K562 (cell line): ENCODE data around the gene METTL25B. TPM values are rescaled to one million over a fixed set of nuclear protein-coding genes. Genes with fewer than 3 reads are reported as not detected.

Source experiments
- C11orf30 ChIP-seq: fragments of 450-650 bp; IDR thresholded peaks from 2 replicates; pipeline ENCODE4 v1.6.1; 2016; ENCODE audit warnings: low read depth, mild to moderate bottlenecking
- DIDO1 ChIP-seq: fragments of 450-650 bp; IDR thresholded peaks from 2 replicates; pipeline ENCODE4 v1.6.1; 2016; ENCODE audit warnings: low read depth, missing biosample characterization, missing genetic modification characterization
- FOXA3 ChIP-seq, 2 experiments: fragments of 450-650 bp in 1 of 2; sonication (generic) in 1 of 2; formaldehyde crosslinking; IDR thresholded peaks in 1 of 2; conservative IDR thresholded peaks in 1 of 2; 2 replicates each; pipeline versions ENCODE4 v1.4.0 to v1.8.0; 2020 to 2022; ENCODE audit warnings: mild to moderate bottlenecking in 2 of 2, missing genetic modification reagents in 1 of 2
- GTF2A2 ChIP-seq: IDR thresholded peaks from 2 replicates; pipeline ENCODE4 v1.6.1; 2016; ENCODE audit warnings: mild to moderate bottlenecking, missing genetic modification characterization, missing compliant biosample characterization
- ILK ChIP-seq: fragments of 450-650 bp; IDR thresholded peaks from 2 replicates; pipeline ENCODE4 v1.6.1; 2016; ENCODE audit warnings: missing genetic modification characterization, low read depth, mild to moderate bottlenecking, missing compliant biosample characterization, moderate library complexity, borderline replicate concordance
- KAT8 ChIP-seq: fragments of 450-650 bp; IDR thresholded peaks from 2 replicates; pipeline ENCODE4 v1.6.1; 2016; ENCODE audit warnings: low read depth, mild to moderate bottlenecking
- MYC ChIP-seq, 2 experiments: fragments of 250-450 bp in 1 of 2; sonication (Bioruptor Pico) in 1 of 2; IDR thresholded peaks; 2 replicates each; pipeline versions ENCODE4 v1.5.1 to v1.6.1; 2012 to 2021; ENCODE audit warnings: low read depth in 2 of 2, borderline replicate concordance in 1 of 2, improper control_type of control experiment in 1 of 2, low read length in 1 of 2, mild to moderate bottlenecking in 1 of 2, moderate library complexity in 1 of 2
- NFIX ChIP-seq: fragments of 250-450 bp; sonication (Bioruptor Pico); IDR thresholded peaks from 2 replicates; pipeline ENCODE4 v1.4.0; 2020; ENCODE audit warnings: low read depth, mild to moderate bottlenecking, moderate library complexity
- RBBP5 ChIP-seq: fragments of 200-600 bp; sonication (generic); IDR thresholded peaks from 2 replicates; pipeline ENCODE4 v1.6.1; 2012; ENCODE audit warnings: borderline replicate concordance, mild to moderate bottlenecking, low read length, control low read depth, inconsistent platforms; ENCODE audit not compliant: insufficient read depth, poor library complexity, severe bottlenecking
- RFX5 ChIP-seq: IDR thresholded peaks from 2 replicates; pipeline ENCODE4 v1.6.1; 2011; ENCODE audit warnings: low read depth, mild to moderate bottlenecking, improper control_type of control experiment, low read length
- SRSF3 ChIP-seq: fragments of 200-400 bp; formaldehyde crosslinking; IDR thresholded peaks from 2 replicates; pipeline ENCODE4 v1.6.1; 2016; ENCODE audit warnings: mild to moderate bottlenecking, low read length, moderate library complexity; ENCODE audit not compliant: insufficient read depth
- STAT5B ChIP-seq: fragments of 250-450 bp; sonication (Bioruptor Pico); IDR thresholded peaks from 2 replicates; pipeline ENCODE4 v1.8.0; 2021; ENCODE audit warnings: mild to moderate bottlenecking, inconsistent platforms
- TAF9B ChIP-seq: fragments of 450-650 bp; IDR thresholded peaks from 2 replicates; pipeline ENCODE4 v1.6.1; 2018; ENCODE audit warnings: mild to moderate bottlenecking; ENCODE audit not compliant: partially characterized antibody
- ZC3H4 ChIP-seq: sonication (generic); formaldehyde crosslinking; IDR thresholded peaks from 2 replicates; pipeline ENCODE4 v1.9.0; 2021; ENCODE audit warnings: missing genetic modification reagents, borderline replicate concordance
- ZNF165 ChIP-seq: fragments of 250-450 bp; sonication (Bioruptor Pico); IDR thresholded peaks from 2 replicates; pipeline ENCODE4 v1.4.0; 2020; ENCODE audit warnings: borderline replicate concordance
- ZNF551 ChIP-seq: fragments of 250-450 bp; sonication (Bioruptor Pico); IDR thresholded peaks from 2 replicates; pipeline ENCODE4 v1.5.0; 2021; ENCODE audit warnings: mild to moderate bottlenecking, moderate library complexity
- ZNF561 ChIP-seq: fragments of 450-650 bp; formaldehyde crosslinking; conservative IDR thresholded peaks from 2 replicates; pipeline ENCODE4 v1.4.0; 2020; ENCODE audit warnings: mild to moderate bottlenecking, moderate library complexity
- ZNF589 ChIP-seq: fragments of 200-800 bp; sonication (Bioruptor generic); IDR thresholded peaks from 2 replicates; pipeline ENCODE4 v1.6.1; 2016; ENCODE audit warnings: low read depth, missing genetic modification characterization, missing compliant biosample characterization
- ZNF76 ChIP-seq: fragments of 250-450 bp; sonication (Bioruptor Pico); IDR thresholded peaks from 2 replicates; pipeline ENCODE4 v1.4.0; 2020; ENCODE audit warnings: mild to moderate bottlenecking, moderate library complexity, borderline replicate concordance
- polyA plus RNA-seq, 8 experiments: library from polyadenylated mRNA; depleted of rRNA in 4 of 8; stranded (reverse) in 5 of 8; unstranded in 3 of 8; fragments of >200 nt; fragmentation: Nextera tagmentation in 2 of 8; fragmentation: Illumina TruSeq in 1 of 8; extraction: Ambion mirVana in 2 of 8; extraction: Trizol in 1 of 8; gene quantifications; 2 replicates each; pipeline versions ENCODE4 v1.2.1 to v1.2.3, GENCODE V29; 2011 to 2014; ENCODE audit warnings: inconsistent platforms in 1 of 8, missing spikeins in 1 of 8
- total RNA-seq, 7 experiments: library from RNA; depleted of rRNA in 6 of 7; stranded (reverse); fragments of >200 nt in 6 of 7; fragmentation: Illumina TruSeq in 2 of 7; extraction: Trizol in 2 of 7; gene quantifications; 2 replicates each; pipeline versions ENCODE4 v1.2.1 to v1.2.3, GENCODE V29; 2011 to 2021; ENCODE audit warnings: low replicate concordance in 1 of 7
- TF ChIP-seq, protein P1 (sequence below): fragments of 450-650 bp; IDR thresholded peaks from 2 replicates; pipeline ENCODE4 v1.6.1; 2018; ENCODE audit warnings: mild to moderate bottlenecking, low read depth; ENCODE audit not compliant: partially characterized antibody
- TF ChIP-seq, protein P2 (sequence below): IDR thresholded peaks from 2 replicates; pipeline ENCODE4 v1.6.1; 2014; ENCODE audit warnings: antibody characterized with exemption
- TF ChIP-seq, protein P3 (sequence below), 2 experiments: IDR thresholded peaks; 2 replicates each; pipeline ENCODE4 v1.6.1; 2011; ENCODE audit warnings: borderline replicate concordance in 1 of 2, control low read depth in 1 of 2, low read depth in 1 of 2, low read length in 1 of 2, mild to moderate bottlenecking in 1 of 2, mixed read lengths in 1 of 2, moderate library complexity in 1 of 2; ENCODE audit not compliant: insufficient read depth in 1 of 2, insufficient read length in 1 of 2, poor library complexity in 1 of 2, severe bottlenecking in 1 of 2; ENCODE audit errors: extremely low read depth in 1 of 2

Gene METTL25B
- total and polyA plus RNA-seq, 9 of the 15 experiments (the other 6 are each of a cell fraction or from before 2014, with no cell fraction given) = 7.7 to 48.3 (median 33.1) TPM

DNA sequence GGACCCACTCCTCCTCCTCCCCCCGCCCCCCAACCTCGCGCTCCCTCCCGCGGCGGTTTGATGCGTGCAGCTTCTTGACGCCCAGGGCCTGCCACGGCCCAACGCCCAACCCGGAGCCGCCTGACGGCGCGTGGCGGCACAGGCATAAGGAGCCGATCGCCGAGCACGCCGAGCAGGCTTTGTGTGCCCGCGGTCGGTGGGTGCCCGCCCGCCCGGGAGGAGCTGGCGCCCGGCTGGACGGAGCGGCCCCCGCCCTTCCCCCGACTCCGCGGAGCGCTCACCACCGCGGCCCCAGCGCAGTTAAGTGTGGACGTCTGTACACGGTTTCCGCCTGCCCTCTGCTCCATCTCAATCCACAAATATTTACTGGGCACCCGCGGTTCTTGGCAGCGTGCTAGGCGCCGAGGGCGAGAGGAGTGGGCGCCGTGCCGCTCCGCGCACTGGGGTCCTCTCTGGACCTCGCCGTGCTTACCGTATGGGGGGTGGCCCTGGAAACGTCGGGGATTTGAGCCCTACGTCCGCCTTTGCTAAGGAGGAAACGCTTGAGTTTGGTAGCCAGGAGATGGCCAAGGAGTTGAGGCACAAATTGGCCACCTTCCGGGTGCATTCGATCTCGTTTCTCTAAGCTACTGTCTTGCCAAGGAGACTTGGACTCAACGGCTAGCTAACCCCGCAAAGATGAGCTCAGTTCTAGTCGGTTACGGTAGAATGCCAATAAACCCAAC, 23.6 kb downstream of the METTL25B start (continued):
- TF ChIP-seq, protein P1, sequence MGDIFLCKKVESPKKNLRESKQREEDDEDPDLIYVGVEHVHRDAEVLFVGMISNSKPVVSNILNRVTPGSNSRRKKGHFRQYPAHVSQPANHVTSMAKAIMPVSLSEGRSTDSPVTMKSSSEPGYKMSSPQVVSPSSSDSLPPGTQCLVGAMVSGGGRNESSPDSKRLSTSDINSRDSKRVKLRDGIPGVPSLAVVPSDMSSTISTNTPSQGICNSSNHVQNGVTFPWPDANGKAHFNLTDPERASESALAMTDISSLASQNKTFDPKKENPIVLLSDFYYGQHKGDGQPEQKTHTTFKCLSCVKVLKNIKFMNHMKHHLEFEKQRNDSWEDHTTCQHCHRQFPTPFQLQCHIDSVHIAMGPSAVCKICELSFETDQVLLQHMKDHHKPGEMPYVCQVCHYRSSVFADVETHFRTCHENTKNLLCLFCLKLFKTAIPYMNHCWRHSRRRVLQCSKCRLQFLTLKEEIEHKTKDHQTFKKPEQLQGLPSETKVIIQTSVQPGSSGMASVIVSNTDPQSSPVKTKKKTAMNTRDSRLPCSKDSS = no peak
- no peak for TF ChIP-seq STAT5B (CRISPR knock-in tag)
- peak; percentile 87 for TF ChIP-seq MYC (IDR thresholded peaks at IDR 0.05; ENCODE audit: low read depth, low read length)
- no peak for TF ChIP-seq MYC (CRISPR knock-in tag; IDR thresholded peaks at IDR 0.05; ENCODE audit: borderline replicate concordance, low read depth)
- TF ChIP-seq, protein P2, sequence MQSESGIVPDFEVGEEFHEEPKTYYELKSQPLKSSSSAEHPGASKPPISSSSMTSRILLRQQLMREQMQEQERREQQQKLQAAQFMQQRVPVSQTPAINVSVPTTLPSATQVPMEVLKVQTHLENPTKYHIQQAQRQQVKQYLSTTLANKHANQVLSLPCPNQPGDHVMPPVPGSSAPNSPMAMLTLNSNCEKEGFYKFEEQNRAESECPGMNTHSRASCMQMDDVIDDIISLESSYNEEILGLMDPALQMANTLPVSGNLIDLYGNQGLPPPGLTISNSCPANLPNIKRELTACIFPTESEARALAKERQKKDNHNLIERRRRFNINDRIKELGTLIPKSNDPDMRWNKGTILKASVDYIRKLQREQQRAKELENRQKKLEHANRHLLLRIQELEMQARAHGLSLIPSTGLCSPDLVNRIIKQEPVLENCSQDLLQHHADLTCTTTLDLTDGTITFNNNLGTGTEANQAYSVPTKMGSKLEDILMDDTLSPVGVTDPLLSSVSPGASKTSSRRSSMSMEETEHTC = no peak
- no peak for TF ChIP-seq ZNF561 (CRISPR knock-in tag)
- 0 out of 2 replicates have a peak, but pooled peaks have one; percentile 13 for TF ChIP-seq SRSF3
- TF ChIP-seq GTF2A2 (tag) = no peak
- TF ChIP-seq ZC3H4 (CRISPR knock-in tag) = peak; percentile 45; the same call in 1 of the 2 replicates
- peak; percentile 67 for TF ChIP-seq C11orf30
- no peak for TF ChIP-seq FOXA3 (CRISPR knock-in tag; conservative IDR thresholded peaks at IDR 0.05 in 1 of 2, IDR thresholded peaks at IDR 0.05 in 1 of 2)
- TF ChIP-seq, protein P3, sequence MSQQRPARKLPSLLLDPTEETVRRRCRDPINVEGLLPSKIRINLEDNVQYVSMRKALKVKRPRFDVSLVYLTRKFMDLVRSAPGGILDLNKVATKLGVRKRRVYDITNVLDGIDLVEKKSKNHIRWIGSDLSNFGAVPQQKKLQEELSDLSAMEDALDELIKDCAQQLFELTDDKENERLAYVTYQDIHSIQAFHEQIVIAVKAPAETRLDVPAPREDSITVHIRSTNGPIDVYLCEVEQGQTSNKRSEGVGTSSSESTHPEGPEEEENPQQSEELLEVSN (IDR thresholded peaks at IDR 0.05; ENCODE audit: borderline replicate concordance in 1 of 2, extremely low read depth in 1 of 2, insufficient read depth in 1 of 2, insufficient read length in 1 of 2, low read depth in 1 of 2, low read length in 1 of 2, poor library complexity in 1 of 2, severe bottlenecking in 1 of 2) = peak; percentile 79 to 95
- no peak for TF ChIP-seq ILK (tag)
- TF ChIP-seq RFX5 = no peak
- TF ChIP-seq ZNF76 (CRISPR knock-in tag) = no peak
- TF ChIP-seq NFIX (CRISPR knock-in tag) = no peak
- no peak for TF ChIP-seq ZNF551 (CRISPR knock-in tag)
- no peak for TF ChIP-seq TAF9B
- TF ChIP-seq KAT8 = no peak
- TF ChIP-seq ZNF589 (CRISPR knock-in tag) = no peak
- TF ChIP-seq ZNF165 = no peak
- TF ChIP-seq DIDO1 (tag) = no peak
- peak; percentile 77 for TF ChIP-seq RBBP5
